ENCODE results near the gene C4orf36.

GRCh38 chr4:86938771-86939520, 46.7 kb upstream of the C4orf36 start:
- no peak for TF ChIP-seq EZH2 (IDR thresholded peaks at IDR 0.05; ENCODE audit: borderline replicate concordance, low read depth, low read length, poor library complexity, severe bottlenecking)
- no peak for TF ChIP-seq CTCF (conservative IDR thresholded peaks at IDR 0.05; ENCODE audit: low read depth, low read length)
